Hepatocyte (in vitro differentiated cells): ENCODE measurements around the gene NT5DC1. TPM values are rescaled to one million over a fixed set of nuclear protein-coding genes. Genes with fewer than 3 reads are reported as not detected.

Experiments used
- DNase-seq: peaks from one replicate; pipeline ENCODE4 v3.0.0-alpha.2; 2016; ENCODE audit warnings: low spot score
- H2AFZ ChIP-seq: fragments of 200-600 bp; sonication (generic); 2 replicates; pipeline ENCODE4 v1.6.0; 2016; ENCODE audit warnings: antibody characterized with exemption, mild to moderate bottlenecking
- H3K27ac ChIP-seq: fragments of 200-600 bp; sonication (generic); 2 replicates; pipeline ENCODE4 v1.5.1; 2016; ENCODE audit warnings: mild to moderate bottlenecking
- H3K27me3 ChIP-seq: fragments of 200-600 bp; sonication (generic); 2 replicates; pipeline ENCODE4 v1.6.1; 2016
- H3K36me3 ChIP-seq: fragments of 200-600 bp; sonication (generic); replicated peaks from 2 replicates; pipeline ENCODE4 v1.5.1; 2016; ENCODE audit warnings: low read depth; ENCODE audit not compliant: insufficient read depth
- H3K4me1 ChIP-seq: fragments of 200-600 bp; sonication (generic); 2 replicates; pipeline ENCODE4 v1.5.1; 2016; ENCODE audit warnings: mild to moderate bottlenecking, moderate library complexity; ENCODE audit not compliant: insufficient read depth
- H3K4me2 ChIP-seq: fragments of 200-600 bp; sonication (generic); 2 replicates; pipeline ENCODE4 v1.6.0; 2016
- H3K4me3 ChIP-seq: fragments of 200-600 bp; sonication (generic); 2 replicates; pipeline ENCODE4 v1.5.1; 2016; ENCODE audit warnings: mild to moderate bottlenecking
- H3K79me2 ChIP-seq: fragments of 200-600 bp; sonication (generic); 2 replicates; pipeline ENCODE4 v1.6.0; 2017; ENCODE audit warnings: mild to moderate bottlenecking
- H3K9me2 ChIP-seq: fragments of 200-600 bp; sonication (generic); replicated peaks from 2 replicates; pipeline ENCODE4 v1.6.0; 2017; ENCODE audit warnings: mild to moderate bottlenecking; ENCODE audit not compliant: insufficient read depth
- H3K9me3 ChIP-seq: fragments of 200-600 bp; sonication (generic); 2 replicates; pipeline ENCODE4 v1.5.1; 2016; ENCODE audit warnings: low read depth, mild to moderate bottlenecking
- H4K20me1 ChIP-seq: fragments of 200-600 bp; sonication (generic); 2 replicates; pipeline ENCODE4 v1.6.0; 2016; ENCODE audit warnings: mild to moderate bottlenecking; ENCODE audit not compliant: insufficient read depth, poor library complexity, severe bottlenecking
- EZH2 ChIP-seq: fragments of 200-600 bp; sonication (generic); IDR thresholded peaks from 2 replicates; pipeline ENCODE4 v1.6.1; 2016; ENCODE audit warnings: antibody characterized with exemption, mild to moderate bottlenecking, borderline replicate concordance
- EZH2phosphoT487 ChIP-seq: fragments of 200-600 bp; sonication (generic); IDR thresholded peaks from one replicate; pipeline ENCODE4 v1.6.1; 2018; ENCODE audit warnings: antibody characterized with exemption, mild to moderate bottlenecking, low read depth, moderate library complexity; ENCODE audit not compliant: unreplicated experiment, severe bottlenecking
- WGBS: methylation state at CpG from one replicate; pipeline ENCODE4 v1.1.6; 2016; ENCODE audit warnings: low lambda C conversion rate; ENCODE audit errors: missing lambda C conversion rate; 5-methylcytosine and 5-hydroxymethylcytosine counted together
- polyA plus RNA-seq: library from polyadenylated mRNA; unstranded; fragments of >200 nt; fragmentation: Nextera tagmentation; extraction: Ambion mirVana; gene quantifications from 2 replicates; pipeline ENCODE4 v1.2.1, GENCODE V29; 2016
- total RNA-seq: library from RNA; depleted of rRNA; stranded (reverse); fragments of >200 nt; gene quantifications from 2 replicates; pipeline ENCODE4 v1.2.3, GENCODE V29; 2014
- TF ChIP-seq, protein P1 (sequence below): fragments of 200-600 bp; sonication (generic); IDR thresholded peaks from 2 replicates; pipeline ENCODE4 v1.5.1; 2016; ENCODE audit warnings: antibody characterized with exemption, mild to moderate bottlenecking; ENCODE audit not compliant: poor library complexity

The NT5DC1 gene
- total and polyA plus RNA-seq, 2 experiments from 2014 or later: 11.4 to 27.8 TPM

DNA sequence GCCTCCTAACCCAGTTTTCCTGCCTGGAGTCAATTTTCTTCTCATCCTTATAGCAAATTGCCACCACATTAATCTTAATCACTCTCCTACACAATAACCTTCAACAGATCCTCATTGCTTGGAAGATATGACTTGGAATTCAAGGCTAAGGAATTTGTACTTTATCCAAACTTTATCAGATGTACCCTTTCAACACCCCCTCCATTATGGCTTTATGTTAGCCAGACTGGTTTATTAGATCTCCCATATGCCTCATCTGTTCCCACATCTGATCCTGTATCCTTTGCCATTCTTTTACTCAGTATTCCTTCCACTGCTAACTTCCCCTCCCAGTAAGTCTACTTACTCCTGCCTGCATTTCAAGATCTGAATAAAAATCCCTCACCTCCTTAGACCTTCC, 36.0 kb upstream of the NT5DC1 start:
- H3K4me3 ChIP-seq: no peak overlapping the region
- no peaks in the 10 kb centered on the region for H3K9me3 ChIP-seq
- no peaks in the 10 kb centered on the region for H3K36me3 ChIP-seq
- no peak overlapping the region for H2AFZ ChIP-seq
- no peak overlapping the region for H3K4me2 ChIP-seq
- no peaks in the 10 kb centered on the region for H4K20me1 ChIP-seq
- H3K4me1 ChIP-seq: peaks cover 6% of the 10 kb centered on the region
- H3K27ac ChIP-seq: no peak overlapping the region
- H3K27me3 ChIP-seq: no peaks in the 10 kb centered on the region
- H3K9me2 ChIP-seq: no peaks in the 10 kb centered on the region
- no peaks in the 10 kb centered on the region for H3K79me2 ChIP-seq
- no peak for DNase-seq
- TF ChIP-seq EZH2 (no peak), EZH2phosphoT487 (no peak)

DNA sequence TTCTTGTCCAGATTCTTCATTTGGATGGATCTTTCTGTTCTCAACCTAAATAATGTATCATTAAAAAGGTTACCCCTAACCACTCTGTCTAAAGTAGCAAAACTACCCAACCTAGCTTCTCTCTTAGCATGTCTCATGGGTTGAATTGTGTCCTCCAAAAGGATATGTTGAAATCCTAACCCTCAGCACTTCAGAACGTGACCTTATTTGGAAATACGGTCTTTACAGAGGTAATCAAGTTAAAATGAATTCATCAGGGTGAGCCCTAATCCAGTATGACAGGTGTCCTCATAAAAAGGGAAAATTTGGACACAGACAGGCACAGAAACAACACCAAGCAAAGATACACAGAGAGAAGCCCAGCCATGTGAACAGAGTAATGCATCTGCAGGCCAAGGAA, 33.9 kb upstream of the NT5DC1 start:
- Histone ChIP-seq H3K9me2 (no peaks in the 10 kb centered on the region), H2AFZ (no peak overlapping the region), H3K9me3 (no peaks in the 10 kb centered on the region), H3K36me3 (no peaks in the 10 kb centered on the region), H3K27me3 (no peaks in the 10 kb centered on the region), H3K4me1 (peaks cover 8% of the 10 kb centered on the region), H3K79me2 (no peaks in the 10 kb centered on the region), H3K4me3 (no peak overlapping the region), H3K4me2 (no peak overlapping the region), H3K27ac (no peak overlapping the region), H4K20me1 (no peaks in the 10 kb centered on the region)
- TF ChIP-seq, protein P1, sequence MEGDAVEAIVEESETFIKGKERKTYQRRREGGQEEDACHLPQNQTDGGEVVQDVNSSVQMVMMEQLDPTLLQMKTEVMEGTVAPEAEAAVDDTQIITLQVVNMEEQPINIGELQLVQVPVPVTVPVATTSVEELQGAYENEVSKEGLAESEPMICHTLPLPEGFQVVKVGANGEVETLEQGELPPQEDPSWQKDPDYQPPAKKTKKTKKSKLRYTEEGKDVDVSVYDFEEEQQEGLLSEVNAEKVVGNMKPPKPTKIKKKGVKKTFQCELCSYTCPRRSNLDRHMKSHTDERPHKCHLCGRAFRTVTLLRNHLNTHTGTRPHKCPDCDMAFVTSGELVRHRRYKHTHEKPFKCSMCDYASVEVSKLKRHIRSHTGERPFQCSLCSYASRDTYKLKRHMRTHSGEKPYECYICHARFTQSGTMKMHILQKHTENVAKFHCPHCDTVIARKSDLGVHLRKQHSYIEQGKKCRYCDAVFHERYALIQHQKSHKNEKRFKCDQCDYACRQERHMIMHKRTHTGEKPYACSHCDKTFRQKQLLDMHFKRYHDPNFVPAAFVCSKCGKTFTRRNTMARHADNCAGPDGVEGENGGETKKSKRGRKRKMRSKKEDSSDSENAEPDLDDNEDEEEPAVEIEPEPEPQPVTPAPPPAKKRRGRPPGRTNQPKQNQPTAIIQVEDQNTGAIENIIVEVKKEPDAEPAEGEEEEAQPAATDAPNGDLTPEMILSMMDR: no peak
- no peak for TF ChIP-seq EZH2phosphoT487
- no peak for TF ChIP-seq EZH2
- 81% methylated on average over 2 of the region's 2 CpGs for WGBS
- DNase-seq: no peak

DNA sequence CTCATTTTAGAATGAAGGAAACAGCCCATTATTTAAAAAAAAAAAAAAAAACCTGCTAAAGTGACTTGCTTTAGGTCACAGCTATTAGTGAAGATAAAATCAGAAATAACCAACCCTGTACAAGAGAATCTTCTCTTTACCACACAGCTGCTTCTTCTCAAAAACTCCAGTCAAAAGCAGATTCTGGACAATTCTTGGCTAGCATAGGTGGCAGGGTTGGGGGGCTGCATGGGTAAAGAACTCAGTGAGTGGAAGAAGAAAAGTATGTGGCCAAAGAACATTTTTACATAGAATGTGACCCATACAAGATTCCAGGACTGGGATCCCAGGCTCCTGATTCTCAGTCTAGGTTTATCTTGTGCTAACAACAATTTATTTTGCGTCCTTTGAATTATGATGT, 30.6 kb upstream of the NT5DC1 start:
- Histone ChIP-seq H3K9me3 (no peaks in the 10 kb centered on the region), H3K36me3 (no peaks in the 10 kb centered on the region), H3K4me1 (peaks cover 14% of the 10 kb centered on the region), H4K20me1 (no peaks in the 10 kb centered on the region), H3K4me3 (no peak overlapping the region), H3K27me3 (no peaks in the 10 kb centered on the region), H3K79me2 (no peaks in the 10 kb centered on the region), H3K27ac (no peak overlapping the region), H3K9me2 (no peaks in the 10 kb centered on the region), H3K4me2 (no peak overlapping the region), H2AFZ (no peak overlapping the region)
- TF ChIP-seq EZH2: no peak
- TF ChIP-seq, protein P1: no peak
- TF ChIP-seq EZH2phosphoT487: no peak
- no peak for DNase-seq
- 73% methylated on average over 1 of the region's 1 CpG for WGBS

DNA sequence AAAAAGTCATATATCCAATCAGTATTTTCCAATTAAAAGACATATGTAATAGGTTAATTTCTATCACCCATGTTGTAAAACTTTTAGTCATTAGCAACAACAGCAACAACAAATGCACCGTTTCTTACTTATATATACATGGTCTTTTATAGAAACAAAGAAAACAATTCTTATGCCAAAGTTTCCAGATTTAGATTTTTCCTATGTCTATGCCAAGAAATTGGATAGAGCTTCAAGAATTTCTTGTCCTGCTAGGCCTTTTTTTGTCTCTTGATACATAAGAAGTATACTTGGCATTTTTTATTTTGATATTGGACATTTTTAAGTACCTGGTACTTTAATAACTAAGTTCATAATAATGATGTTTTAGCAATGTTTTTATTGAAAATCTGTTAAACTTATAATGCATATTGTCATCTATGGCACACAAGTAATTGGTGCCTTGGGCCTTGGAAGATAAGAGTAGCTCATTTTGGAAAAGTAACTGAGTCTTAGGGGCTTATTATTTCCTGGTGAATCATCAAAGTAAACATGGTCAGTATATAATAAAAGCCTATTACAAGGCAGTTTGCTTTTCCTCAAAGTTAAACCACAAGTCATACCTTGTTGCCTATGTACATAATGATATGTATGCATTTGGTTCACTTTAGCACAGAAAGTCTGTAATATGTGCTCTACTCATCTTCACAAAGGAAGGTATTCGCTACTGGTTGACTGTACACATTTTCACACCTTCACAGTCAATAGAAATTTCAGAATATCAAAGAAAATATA, 29.9 kb upstream of the NT5DC1 start:
- Histone ChIP-seq H3K79me2 (no peaks in the 10 kb centered on the region), H2AFZ (no peak overlapping the region), H3K36me3 (no peaks in the 10 kb centered on the region), H4K20me1 (no peaks in the 10 kb centered on the region), H3K4me2 (no peak overlapping the region), H3K4me3 (no peak overlapping the region), H3K9me2 (no peaks in the 10 kb centered on the region), H3K27ac (no peak overlapping the region), H3K4me1 (peaks cover 14% of the 10 kb centered on the region), H3K27me3 (no peaks in the 10 kb centered on the region), H3K9me3 (no peaks in the 10 kb centered on the region)
- WGBS: 76% methylated on average over 2 of the region's 2 CpGs
- no peak for DNase-seq
- TF ChIP-seq EZH2phosphoT487: no peak
